Measurements from ENCODE around the gene FASTKD2. TPM values are rescaled to one million over a fixed set of nuclear protein-coding genes. Genes with fewer than 3 reads are reported as not detected.

The FASTKD2 gene
- total RNA-seq, 3 donors from 2014 or later (not counting 1 experiment from before 2014, with no cell fraction given): 15.9 to 21.6 (median 17.0) TPM

DNA sequence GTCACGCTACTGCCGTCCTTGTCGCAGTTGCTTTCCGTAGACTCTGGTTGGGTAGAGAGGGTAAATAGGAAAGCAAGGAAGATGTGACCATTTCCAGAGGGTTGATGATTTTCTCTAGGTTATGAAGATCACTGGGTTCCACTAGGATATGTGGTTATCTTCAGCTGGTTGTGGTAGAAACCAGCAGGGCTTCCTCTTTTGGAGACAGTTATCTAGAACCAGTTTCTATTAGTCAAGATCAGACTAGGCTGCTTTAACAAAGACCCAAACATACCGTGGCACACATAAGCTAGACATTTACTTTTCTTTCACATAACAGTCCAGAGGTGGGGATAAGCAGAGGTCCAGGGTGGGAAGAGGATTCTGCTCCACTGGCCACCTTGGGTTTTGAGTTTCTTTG is 59.6 kb downstream of the FASTKD2 start:
- Histone ChIP-seq H3K27me3 (ENCODE audit: control insufficient read depth, insufficient read depth, low read length) (no peaks in the 10 kb centered on the region), H3K9me3 (ENCODE audit: control insufficient read depth, insufficient read depth, low read length) (no peaks in the 10 kb centered on the region), H3K4me3 (ENCODE audit: low read length) (no peak overlapping the region), H3K36me3 (ENCODE audit: control insufficient read depth, insufficient read depth, low read length) (no peaks in the 10 kb centered on the region), H3K4me1 (ENCODE audit: control insufficient read depth, insufficient read depth, low read length) (no peaks in the 10 kb centered on the region), H3K27ac (ENCODE audit: low read length) (no peak overlapping the region)
- no peak for ATAC-seq
- DNase-seq: no peak
- peaks cover 0 to 3% of the 10 kb centered on the region in 2 donors for H3K27me3 Mint-ChIP-seq (ENCODE audit: low read depth in 2 of 2)
- intact Hi-C loops (cut with micrococcal nuclease): no loop called here
- no peak overlapping the region for H3K4me3 Mint-ChIP-seq
- no peaks in the 10 kb centered on the region for H3K9me3 Mint-ChIP-seq
- no peaks in the 10 kb centered on the region for H3K36me3 Mint-ChIP-seq
- 96% methylated on average over 4 of the region's 5 CpGs for WGBS (ENCODE audit: insufficient coverage)
- H3K4me1 Mint-ChIP-seq: no peaks in the 10 kb centered on the region
- no peak overlapping the region for H3K27ac Mint-ChIP-seq
- no peak for TF ChIP-seq CTCF (IDR thresholded peaks at IDR 0.05)

- no peak overlapping the region for H3K4me3 Mint-ChIP-seq
- intact Hi-C loops (cut with micrococcal nuclease): no loop called here
- TF ChIP-seq CTCF (IDR thresholded peaks at IDR 0.05): no peak
- H3K4me3 ChIP-seq (ENCODE audit: low read length): no peak overlapping the region
- H3K27me3 ChIP-seq (ENCODE audit: control insufficient read depth, insufficient read depth, low read length): no peaks in the 10 kb centered on the region
- H3K9me3 Mint-ChIP-seq: no peaks in the 10 kb centered on the region
- WGBS (ENCODE audit: insufficient coverage): 84% methylated on average over 3 of the region's 3 CpGs
- H3K9me3 ChIP-seq (ENCODE audit: control insufficient read depth, insufficient read depth, low read length): peaks cover 6% of the 10 kb centered on the region
- DNase-seq: no peak
- no peaks in the 10 kb centered on the region for H3K4me1 ChIP-seq (ENCODE audit: control insufficient read depth, insufficient read depth, low read length)
- H3K27ac Mint-ChIP-seq: no peak overlapping the region
- no peaks in the 10 kb centered on the region for H3K36me3 Mint-ChIP-seq
- H3K27me3 Mint-ChIP-seq (ENCODE audit: low read depth in 2 of 2): peaks cover 0 to 6% of the 10 kb centered on the region in 2 donors
- no peak for ATAC-seq
- H3K27ac ChIP-seq (ENCODE audit: low read length): no peak overlapping the region
- H3K4me1 Mint-ChIP-seq: no peaks in the 10 kb centered on the region
- no peaks in the 10 kb centered on the region for H3K36me3 ChIP-seq (ENCODE audit: control insufficient read depth, insufficient read depth, low read length)
These were observed 66.1 kb downstream of the FASTKD2 start for GRCh38 chr2:206831442-206831995.

DNA sequence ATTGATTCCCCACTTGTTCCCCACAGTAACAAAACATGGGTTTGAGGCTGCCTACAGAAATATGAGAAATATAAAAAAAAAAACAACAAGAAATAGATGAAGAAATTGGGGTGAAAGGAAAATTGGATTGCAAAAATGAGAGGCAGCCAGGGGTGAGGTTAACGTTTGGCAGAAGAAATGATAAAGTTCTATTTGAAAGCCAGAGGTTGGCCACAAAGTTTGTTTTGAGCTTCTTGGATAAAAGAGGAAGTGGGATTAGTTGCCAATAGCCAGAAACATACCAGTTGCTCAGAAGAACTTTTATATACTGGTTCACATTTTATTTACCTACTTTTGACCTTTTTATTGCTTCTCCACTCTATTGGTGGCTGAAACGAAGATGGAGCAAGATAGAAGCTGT is 67.5 kb downstream of the FASTKD2 start:
- Mint-ChIP-seq H3K9me3 (no peaks in the 10 kb centered on the region), H3K36me3 (no peaks in the 10 kb centered on the region), H3K4me1 (no peaks in the 10 kb centered on the region), H3K27me3 (ENCODE audit: low read depth in 2 of 2) (peaks cover 0 to 3% of the 10 kb centered on the region in 2 donors), H3K27ac (no peak overlapping the region), H3K4me3 (no peak overlapping the region)
- DNase-seq: no peak
- H3K9me3 ChIP-seq (ENCODE audit: control insufficient read depth, insufficient read depth, low read length): peaks cover 6% of the 10 kb centered on the region
- H3K4me3 ChIP-seq (ENCODE audit: low read length): no peak overlapping the region
- no peaks in the 10 kb centered on the region for H3K27me3 ChIP-seq (ENCODE audit: control insufficient read depth, insufficient read depth, low read length)
- H3K4me1 ChIP-seq (ENCODE audit: control insufficient read depth, insufficient read depth, low read length): no peaks in the 10 kb centered on the region
- TF ChIP-seq CTCF (IDR thresholded peaks at IDR 0.05): no peak
- ATAC-seq: no peak
- WGBS (ENCODE audit: insufficient coverage): 6% methylated on average over 1 of the region's 2 CpGs
- no peak overlapping the region for H3K27ac ChIP-seq (ENCODE audit: low read length)
- no peaks in the 10 kb centered on the region for H3K36me3 ChIP-seq (ENCODE audit: control insufficient read depth, insufficient read depth, low read length)
- intact Hi-C loops (cut with micrococcal nuclease): no loop called here

DNA sequence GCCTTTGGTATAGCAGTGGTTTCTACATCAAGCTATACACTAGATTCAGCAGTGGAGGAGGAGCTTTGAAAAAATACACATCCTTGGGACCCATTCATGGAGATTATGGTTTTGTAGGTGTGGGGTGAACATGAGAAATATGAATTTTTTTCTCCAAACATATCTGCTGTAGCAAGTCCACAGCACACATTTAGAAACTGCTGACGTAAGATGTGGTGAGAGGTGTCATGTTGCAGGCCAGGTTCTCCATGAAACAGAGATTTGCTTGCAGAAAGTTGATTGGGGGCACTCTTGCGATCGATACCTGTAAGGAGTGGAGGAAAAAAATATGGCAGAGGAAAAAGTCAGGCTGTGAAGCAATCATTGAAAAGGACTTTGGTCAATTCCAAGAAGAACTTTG is 67.9 kb downstream of the FASTKD2 start:
- no peaks in the 10 kb centered on the region for H3K9me3 Mint-ChIP-seq
- WGBS (ENCODE audit: insufficient coverage): 85% methylated on average over 3 of the region's 3 CpGs
- H3K4me1 Mint-ChIP-seq: no peaks in the 10 kb centered on the region
- H3K27me3 Mint-ChIP-seq (ENCODE audit: low read depth in 2 of 2): peaks cover 0 to 2% of the 10 kb centered on the region in 2 donors
- DNase-seq (no peak), ATAC-seq (no peak)
- H3K4me3 Mint-ChIP-seq: no peak overlapping the region
- H3K27me3 ChIP-seq (ENCODE audit: control insufficient read depth, insufficient read depth, low read length): no peaks in the 10 kb centered on the region
- H3K36me3 ChIP-seq (ENCODE audit: control insufficient read depth, insufficient read depth, low read length): no peaks in the 10 kb centered on the region
- no peak overlapping the region for H3K27ac ChIP-seq (ENCODE audit: low read length)
- intact Hi-C loops (cut with micrococcal nuclease): no loop called here
- TF ChIP-seq CTCF (IDR thresholded peaks at IDR 0.05): no peak
- H3K9me3 ChIP-seq (ENCODE audit: control insufficient read depth, insufficient read depth, low read length): peaks cover 6% of the 10 kb centered on the region
- no peaks in the 10 kb centered on the region for H3K4me1 ChIP-seq (ENCODE audit: control insufficient read depth, insufficient read depth, low read length)
- H3K4me3 ChIP-seq (ENCODE audit: low read length): no peak overlapping the region
- no peaks in the 10 kb centered on the region for H3K36me3 Mint-ChIP-seq
- no peak overlapping the region for H3K27ac Mint-ChIP-seq

Measured in natural killer cell (primary cell).